K562 (cell line): ENCODE data around the gene LYPD5. TPM values are rescaled to one million over a fixed set of nuclear protein-coding genes. Genes with fewer than 3 reads are reported as not detected.

Experiments used
- AFF4 ChIP-seq: sonication (generic); formaldehyde crosslinking; IDR thresholded peaks from 2 replicates; pipeline ENCODE4 v1.8.0; 2023; ENCODE audit warnings: mild to moderate bottlenecking, missing genetic modification reagents
- ATF1 ChIP-seq, 2 experiments: fragments of 450-650 bp in 1 of 2; IDR thresholded peaks; 2 replicates each; pipeline ENCODE4 v1.6.1; 2016; ENCODE audit warnings: missing compliant biosample characterization in 1 of 2, missing genetic modification characterization in 1 of 2
- FOS ChIP-seq: IDR thresholded peaks from 3 replicates; pipeline ENCODE4 v1.6.1; 2011; ENCODE audit not compliant: insufficient read length; ENCODE audit errors: extremely low read depth
- FOXK1 ChIP-seq: sonication (generic); formaldehyde crosslinking; IDR thresholded peaks from 2 replicates; pipeline ENCODE4 v1.8.0; 2022; ENCODE audit warnings: missing genetic modification reagents, mild to moderate bottlenecking, borderline replicate concordance
- GABPB1 ChIP-seq: sonication (generic); formaldehyde crosslinking; IDR thresholded peaks from 2 replicates; pipeline ENCODE4 v1.8.0; 2022; ENCODE audit warnings: mild to moderate bottlenecking, missing genetic modification reagents
- KDM5B ChIP-seq: fragments of 200-600 bp; sonication (generic); IDR thresholded peaks from 2 replicates; pipeline ENCODE4 v1.6.1; 2012; ENCODE audit warnings: low read depth, mild to moderate bottlenecking, moderate library complexity, low read length, control low read depth, inconsistent platforms; ENCODE audit not compliant: insufficient replicate concordance
- MECOM ChIP-seq: fragments of 250-450 bp; sonication (Bioruptor Pico); IDR thresholded peaks from 2 replicates; pipeline ENCODE4 v1.8.0; 2022; ENCODE audit warnings: inconsistent platforms
- MTA2 ChIP-seq: fragments of 450-650 bp; IDR thresholded peaks from 2 replicates; pipeline ENCODE4 v1.6.1; 2016; ENCODE audit warnings: low read depth
- PRDM10 ChIP-seq: fragments of 450-650 bp; IDR thresholded peaks from 2 replicates; pipeline ENCODE4 v1.6.1; 2018; ENCODE audit not compliant: partially characterized antibody
- PRMT5 ChIP-seq: sonication (generic); formaldehyde crosslinking; IDR thresholded peaks from 2 replicates; pipeline ENCODE4 v1.5.0; 2020; ENCODE audit warnings: missing genetic modification reagents
- PTTG1 ChIP-seq: fragments of 450-650 bp; IDR thresholded peaks from 2 replicates; pipeline ENCODE4 v1.6.1; 2016; ENCODE audit warnings: low read depth, mild to moderate bottlenecking, missing genetic modification characterization, missing compliant biosample characterization
- SRSF7 ChIP-seq: fragments of 200-400 bp; formaldehyde crosslinking; optimal IDR thresholded peaks from 2 replicates; pipeline ENCODE3; 2017; ENCODE audit warnings: mild to moderate bottlenecking, low read depth, low read length
- ZBTB5 ChIP-seq: fragments of 450-650 bp; IDR thresholded peaks from 2 replicates; pipeline ENCODE4 v1.6.1; 2017; ENCODE audit warnings: antibody characterized with exemption
- ZNF512 ChIP-seq: IDR thresholded peaks from 2 replicates; pipeline ENCODE4 v1.6.1; 2016; ENCODE audit warnings: missing genetic modification characterization, missing compliant biosample characterization
- polyA plus RNA-seq, 8 experiments: library from polyadenylated mRNA; depleted of rRNA in 4 of 8; stranded (reverse) in 5 of 8; unstranded in 3 of 8; fragments of >200 nt; fragmentation: Nextera tagmentation in 2 of 8; fragmentation: Illumina TruSeq in 1 of 8; extraction: Ambion mirVana in 2 of 8; extraction: Trizol in 1 of 8; gene quantifications; 2 replicates each; pipeline versions ENCODE4 v1.2.1 to v1.2.3, GENCODE V29; 2011 to 2014; ENCODE audit warnings: inconsistent platforms in 1 of 8, missing spikeins in 1 of 8
- total RNA-seq, 7 experiments: library from RNA; depleted of rRNA in 6 of 7; stranded (reverse); fragments of >200 nt in 6 of 7; fragmentation: Illumina TruSeq in 2 of 7; extraction: Trizol in 2 of 7; gene quantifications; 2 replicates each; pipeline versions ENCODE4 v1.2.1 to v1.2.3, GENCODE V29; 2011 to 2021; ENCODE audit warnings: low replicate concordance in 1 of 7

Gene LYPD5
- total and polyA plus RNA-seq, 9 of the 15 experiments (the other 6 are each of a cell fraction or from before 2014, with no cell fraction given): 0.03 to 0.22 (median 0.10) TPM; not detected in 3

GRCh38 chr19:43826787-43827754 is 24.8 kb upstream of the LYPD5 start, which contains the start of gene ZNF283 (continued):
- no peak for TF ChIP-seq ZNF512
- TF ChIP-seq FOXK1: no peak
- no peak for TF ChIP-seq PTTG1 (tag)
- TF ChIP-seq PRDM10: no peak
- no peak for TF ChIP-seq ATF1 (CRISPR knock-in tag; IDR thresholded peaks at IDR 0.05)
- peak; percentile 44 for TF ChIP-seq ATF1 (tag; IDR thresholded peaks at IDR 0.05)
- TF ChIP-seq MECOM (CRISPR knock-in tag): no peak
- TF ChIP-seq ZBTB5: no peak
- peak; percentile 65 for TF ChIP-seq KDM5B
- peak; percentile 87 for TF ChIP-seq GABPB1 (CRISPR knock-in tag)
- no peak for TF ChIP-seq AFF4 (CRISPR knock-in tag)
- no peak for TF ChIP-seq FOS
- TF ChIP-seq PRMT5: no peak
- TF ChIP-seq MTA2: no peak
- TF ChIP-seq SRSF7: no peak
